T-helper 9 cell (primary cell): Measurements from ENCODE around the gene COL4A1.
"Not testable (repeated sequence)": the region's sequence is repeated elsewhere in the genome, so short reads cannot be mapped to it uniquely, and the experiment has no call there.

Experiments used
- DNase-seq: peaks from one replicate; pipeline ENCODE4 v3.0.0-alpha.2; 2020

The COL4A1 gene

DNA sequence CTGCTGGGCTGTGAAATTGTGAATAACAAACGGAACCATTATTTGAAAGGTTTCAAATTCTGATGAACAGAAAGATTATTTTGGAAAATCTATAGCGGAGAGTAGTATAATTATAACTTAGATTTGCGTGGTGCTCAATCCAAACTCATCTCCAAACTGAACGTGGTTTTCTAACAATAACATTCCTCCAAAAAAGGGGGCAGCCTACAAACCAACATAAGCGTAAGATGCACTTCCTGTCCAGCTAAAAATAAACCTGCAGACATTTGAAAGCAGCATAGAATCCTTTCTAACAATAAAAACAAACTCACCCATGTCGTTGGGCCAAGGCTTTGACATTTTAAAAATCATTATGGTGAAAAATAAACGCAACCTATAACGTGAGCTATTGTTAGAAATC is 178.4 kb downstream of the COL4A1 start:
- no peak for DNase-seq

DNA sequence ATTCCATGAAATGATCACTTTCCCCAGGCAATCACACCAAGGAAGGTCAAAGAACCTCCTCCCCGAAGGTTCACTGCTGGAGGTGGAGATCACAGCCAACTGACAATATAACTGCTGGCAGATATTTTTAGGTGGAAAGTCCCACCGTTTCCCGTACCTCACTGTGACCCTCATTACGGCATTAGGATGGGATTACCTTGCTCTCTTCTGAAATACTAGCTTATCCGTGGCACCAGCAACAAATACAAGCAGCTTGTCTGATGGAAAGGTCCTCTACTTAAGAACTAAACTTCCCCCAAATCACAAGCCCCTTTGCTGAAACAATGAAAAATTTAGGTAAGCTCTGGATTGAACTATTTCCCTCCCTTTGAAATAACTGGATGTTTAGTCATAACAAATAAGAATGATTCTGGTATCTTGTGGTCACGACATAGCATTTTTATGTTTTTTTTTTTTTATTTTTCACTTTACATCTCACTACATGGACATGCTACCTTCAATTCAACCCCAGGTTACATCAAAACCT is 178.9 kb downstream of the COL4A1 start:
- DNase-seq = no peak

DNA sequence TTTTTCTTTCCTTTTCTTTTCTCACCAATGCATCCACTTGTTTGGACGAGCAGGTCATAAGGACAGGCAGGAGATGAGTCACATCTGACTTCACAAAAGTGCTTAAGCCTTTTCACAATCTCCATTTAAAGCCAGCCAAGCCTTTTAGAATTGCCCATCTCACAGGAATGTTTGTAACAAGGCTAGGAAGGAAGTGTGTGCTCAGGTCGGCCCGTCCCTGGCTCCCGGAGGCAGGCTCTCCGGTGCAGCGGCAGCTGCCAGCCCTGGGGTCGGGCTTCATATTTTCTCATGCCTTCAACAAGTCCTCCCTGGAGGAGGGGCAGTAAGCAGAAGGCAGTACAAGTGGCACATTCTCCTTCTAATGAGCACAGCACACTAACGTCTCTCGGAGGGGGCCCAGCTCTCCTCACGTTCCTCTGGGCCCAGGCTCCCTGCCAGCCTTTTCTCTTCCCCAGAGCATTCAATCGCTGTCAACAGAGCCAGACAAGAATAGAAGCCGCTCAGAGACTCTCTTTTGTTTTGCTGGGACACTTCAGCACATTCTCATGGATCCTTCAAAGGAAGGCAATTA is 180.5 kb downstream of the COL4A1 start:
- DNase-seq = no peak

DNA sequence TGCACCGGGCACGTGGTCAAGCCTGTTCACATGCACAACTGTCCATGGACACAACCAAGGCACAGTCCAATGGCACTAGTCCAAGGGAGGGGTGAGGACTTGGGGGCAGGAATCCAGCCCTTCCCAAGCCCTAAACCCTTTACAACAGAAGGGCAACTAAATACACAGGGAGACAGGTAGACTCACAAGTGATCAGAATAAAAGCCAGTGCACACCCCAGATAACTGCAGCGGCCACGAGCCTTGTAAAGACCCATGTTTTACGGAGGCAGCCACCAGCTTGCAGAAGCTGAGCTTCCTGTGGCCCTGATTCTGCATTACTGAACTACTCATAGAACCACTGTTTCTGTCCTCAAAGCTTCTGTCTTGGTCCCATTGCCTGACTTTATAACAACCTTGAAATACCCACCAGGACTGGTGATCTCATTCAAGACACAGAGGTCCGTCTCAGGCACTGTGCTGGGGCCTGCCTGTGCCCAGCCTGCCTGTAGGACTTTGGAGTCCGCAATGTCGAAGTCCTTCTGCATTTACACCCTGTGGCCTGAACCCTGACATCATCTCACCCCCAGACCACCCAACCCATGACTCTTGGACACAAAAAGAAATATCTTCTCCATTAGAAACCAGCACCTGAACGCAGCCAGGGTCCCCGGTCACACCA is 181.2 kb downstream of the COL4A1 start:
- DNase-seq = no peak

DNA sequence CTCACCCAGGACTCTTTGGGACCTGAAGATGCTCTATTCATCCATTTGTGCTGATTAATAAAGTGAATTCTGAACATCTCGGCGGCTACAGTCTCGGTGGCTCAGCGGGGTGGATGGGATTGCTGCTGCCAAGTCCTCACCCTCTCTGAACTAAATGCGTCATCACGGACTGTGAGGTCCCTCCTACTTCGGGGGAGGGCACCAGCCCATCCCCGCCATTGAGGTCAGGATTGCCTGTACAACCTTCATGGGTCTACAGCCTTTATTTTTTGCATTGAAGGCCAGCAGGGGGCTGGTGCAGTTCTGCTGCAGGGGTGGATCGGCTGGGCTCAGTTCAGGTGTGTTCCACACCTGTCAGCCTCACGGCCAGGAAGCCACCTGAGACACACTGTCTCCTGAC is 181.8 kb downstream of the COL4A1 start:
- DNase-seq = no peak

DNA sequence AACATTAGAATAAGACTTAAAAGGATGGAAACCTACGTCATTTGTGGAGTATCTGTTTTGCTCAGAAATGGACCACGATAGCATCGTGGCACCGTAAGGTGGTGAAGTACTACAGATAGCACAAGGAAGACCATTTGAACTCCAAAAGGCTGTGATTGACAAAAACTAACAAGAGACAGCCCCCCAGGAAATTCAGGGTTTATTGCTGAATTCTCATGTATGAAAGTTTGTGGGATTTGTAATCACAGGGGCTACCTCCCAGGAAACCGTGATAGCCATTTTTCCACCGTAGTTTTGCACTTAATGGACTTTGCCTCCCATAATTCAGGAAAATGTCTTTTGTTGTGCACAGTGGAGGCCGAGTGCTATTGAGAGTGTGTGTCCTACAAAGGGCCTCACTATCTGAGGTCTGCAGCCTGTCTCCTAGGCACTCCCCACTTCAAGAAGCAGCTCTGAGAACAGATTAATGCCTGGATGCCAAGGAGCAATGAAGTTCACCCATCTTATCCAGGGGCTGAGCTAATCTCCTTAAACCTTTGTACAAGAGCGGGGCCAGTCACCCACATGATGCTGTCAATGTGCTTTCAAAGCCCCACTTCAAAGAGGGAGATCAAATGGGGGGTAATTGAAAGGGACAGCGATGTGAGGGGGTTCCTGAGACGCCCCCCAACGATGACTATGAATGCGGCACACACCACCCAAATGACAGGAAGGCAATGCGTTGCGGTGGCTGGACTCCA is 182.6 kb downstream of the COL4A1 start:
- DNase-seq = no peak

DNA sequence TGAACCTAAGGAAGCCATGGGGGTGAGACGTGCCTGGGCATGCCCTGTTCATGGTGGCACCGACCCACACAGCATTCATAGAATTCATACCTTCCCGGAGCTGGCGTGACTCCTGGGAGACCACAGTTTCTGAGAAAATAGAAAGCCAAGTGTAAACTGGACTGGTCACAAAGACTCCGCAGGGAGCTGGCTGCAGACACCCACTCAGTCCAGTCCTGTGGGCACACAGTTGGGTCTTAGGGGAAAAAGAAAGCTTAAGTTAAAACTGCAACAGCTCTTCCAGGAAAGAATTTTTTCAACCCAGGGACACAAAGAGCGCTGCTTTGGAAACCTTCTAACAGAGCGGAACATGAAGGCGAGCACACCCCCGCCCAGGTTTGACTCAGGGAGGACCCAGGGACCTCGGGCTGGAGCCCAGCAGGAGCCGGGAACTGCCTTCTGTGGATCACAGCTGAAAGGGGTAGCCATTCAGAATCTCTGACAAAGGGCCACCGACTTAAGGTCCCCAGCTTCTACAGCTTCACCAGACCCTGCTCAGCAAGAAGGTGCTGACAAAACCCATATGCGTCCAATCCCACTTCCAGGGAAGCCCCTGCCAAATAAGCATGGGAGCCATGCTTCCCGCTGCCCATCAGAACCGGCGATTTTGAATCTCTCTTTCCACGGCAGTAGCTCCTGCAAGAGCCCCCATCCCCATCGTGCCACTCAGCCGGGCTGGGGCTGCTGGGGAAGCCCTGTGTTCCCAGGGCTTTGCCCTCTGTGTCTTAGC is 183.7 kb downstream of the COL4A1 start:
- DNase-seq = no peak

DNA sequence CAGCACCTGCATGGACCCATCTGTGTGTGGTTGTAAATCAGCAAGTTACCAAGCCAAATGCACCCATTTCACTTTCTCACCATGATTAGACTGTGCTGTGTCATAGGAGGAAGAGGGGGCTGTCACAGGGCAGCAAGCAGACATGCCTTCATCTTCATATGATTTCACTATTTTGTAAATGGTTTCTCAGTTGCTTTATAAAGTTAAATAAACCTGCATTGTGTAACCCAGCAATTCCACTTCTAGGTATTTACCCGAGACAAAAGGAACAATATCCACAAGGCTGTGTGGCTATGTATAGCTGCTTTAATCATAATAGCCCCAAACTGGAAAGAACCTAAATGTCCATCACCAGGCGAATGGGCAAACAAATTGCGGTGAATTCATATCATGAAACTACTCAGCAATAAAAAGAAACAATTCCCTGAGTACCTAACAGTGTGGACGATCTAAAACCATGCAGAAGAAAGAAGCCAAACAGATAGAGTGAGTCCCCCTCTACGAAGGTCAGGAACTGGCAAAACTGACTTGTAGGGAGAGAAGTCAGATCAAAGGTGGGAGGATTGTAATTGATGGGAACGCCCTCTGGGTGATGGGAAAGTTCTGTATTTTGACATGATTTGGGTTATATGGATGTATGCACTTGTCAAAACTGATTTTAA is 185.4 kb downstream of the COL4A1 start:
- no peak for DNase-seq

DNA sequence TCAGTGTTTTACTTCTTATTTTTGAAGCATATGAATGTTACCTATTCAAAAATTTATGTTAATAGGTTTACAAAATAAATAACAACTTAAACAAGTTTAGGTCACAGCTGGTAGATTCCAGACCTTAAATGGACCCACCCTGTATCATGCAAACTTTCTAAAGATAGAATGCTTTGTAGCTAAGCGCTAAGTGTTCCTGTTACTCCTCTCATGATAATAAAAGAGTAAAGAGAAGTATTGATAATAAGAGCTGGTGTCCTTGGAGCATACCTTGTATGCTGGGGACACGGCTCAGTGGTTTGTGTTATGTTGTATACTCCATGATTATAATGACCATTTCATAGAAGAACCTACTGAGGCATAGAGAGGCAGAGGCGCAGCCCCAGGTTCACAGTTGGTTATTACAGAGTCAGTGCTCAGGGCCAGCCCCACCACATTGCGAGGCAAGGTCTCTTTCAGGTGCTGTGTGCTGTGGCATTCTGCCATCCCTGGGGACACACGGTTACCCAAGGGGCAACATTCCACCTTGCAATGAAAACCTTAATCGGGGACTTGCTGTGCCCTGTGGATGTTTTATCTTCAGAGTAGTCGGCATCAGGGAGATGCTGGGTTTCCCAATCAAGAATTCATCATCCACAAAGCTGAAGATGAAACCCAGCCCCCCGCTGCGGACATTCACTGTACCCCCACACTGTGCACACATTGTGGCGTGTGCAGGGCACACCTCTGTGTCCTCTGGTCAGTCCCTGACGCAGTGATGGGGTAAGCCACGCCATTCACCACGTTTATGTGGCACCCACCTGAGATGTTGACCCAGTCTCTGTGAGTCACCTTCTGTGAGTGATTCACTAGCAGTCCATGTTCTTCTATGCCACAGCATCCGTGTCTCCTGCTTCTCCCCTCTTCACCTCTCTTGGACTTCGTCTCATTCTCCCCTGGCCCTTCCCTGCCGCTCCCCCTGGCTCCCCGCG is 186.7 kb downstream of the COL4A1 start:
- no peak for DNase-seq

DNA sequence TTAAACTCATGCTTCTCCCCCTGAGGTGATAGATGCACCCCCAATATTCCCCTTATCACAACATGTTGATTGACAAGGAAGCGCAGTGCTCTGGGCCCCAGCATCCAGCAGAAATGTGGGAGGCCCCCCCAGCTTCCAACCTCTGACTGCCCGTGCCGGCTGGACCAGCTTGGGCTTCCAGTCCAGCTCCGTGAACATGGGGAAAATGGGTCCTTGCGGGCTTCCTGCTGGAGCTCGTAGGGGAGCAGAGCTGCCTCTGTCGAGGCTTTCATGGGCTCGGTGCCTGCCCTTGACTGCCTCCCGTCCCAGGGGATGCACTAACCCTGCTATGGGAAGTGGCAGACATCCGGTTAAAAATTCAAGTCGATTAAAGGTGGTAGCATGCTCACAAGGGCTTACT is 188.9 kb downstream of the COL4A1 start:
- DNase-seq = no peak

DNA sequence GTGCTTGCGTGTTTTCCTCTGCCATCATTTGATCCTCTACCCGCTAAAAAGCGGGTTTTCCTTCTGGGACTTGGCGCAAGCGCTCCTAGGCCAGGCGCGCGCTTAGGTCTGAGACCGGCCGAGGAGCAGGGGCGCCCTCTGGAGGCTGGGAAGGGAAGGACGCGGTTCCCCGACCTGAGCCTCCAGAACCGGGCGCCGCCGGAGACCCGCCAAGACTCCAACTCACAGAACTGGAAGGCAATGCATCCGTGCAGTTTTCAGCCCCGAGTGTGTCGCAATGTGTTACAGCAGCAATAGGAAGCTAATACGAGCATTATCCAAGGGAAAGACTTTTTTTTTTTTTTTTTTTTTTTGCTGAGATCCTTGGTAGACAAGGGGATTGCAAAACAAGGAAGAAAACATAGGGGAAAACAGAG is 190.9 kb downstream of the COL4A1 start:
- peak; percentile 44 for DNase-seq

DNA sequence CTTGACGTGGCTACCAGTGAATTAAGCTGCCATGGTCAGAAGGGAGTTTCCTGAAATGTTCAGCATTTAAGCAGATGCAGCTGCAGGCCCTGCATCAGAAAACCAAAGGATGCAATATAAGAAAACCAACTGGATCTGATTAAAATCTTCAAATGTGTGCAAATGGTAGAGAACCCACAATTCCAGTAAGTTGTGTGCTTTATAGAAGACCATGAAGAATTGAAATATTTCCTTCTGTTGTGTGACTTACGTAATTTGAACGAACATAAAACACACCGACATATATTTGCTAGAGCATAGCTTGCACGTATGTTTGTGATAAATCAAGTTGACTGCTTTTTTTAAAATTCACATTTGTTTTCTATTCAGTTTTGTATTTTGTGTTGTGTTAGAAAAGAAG is 191.4 kb downstream of the COL4A1 start:
- DNase-seq = no peak

DNA sequence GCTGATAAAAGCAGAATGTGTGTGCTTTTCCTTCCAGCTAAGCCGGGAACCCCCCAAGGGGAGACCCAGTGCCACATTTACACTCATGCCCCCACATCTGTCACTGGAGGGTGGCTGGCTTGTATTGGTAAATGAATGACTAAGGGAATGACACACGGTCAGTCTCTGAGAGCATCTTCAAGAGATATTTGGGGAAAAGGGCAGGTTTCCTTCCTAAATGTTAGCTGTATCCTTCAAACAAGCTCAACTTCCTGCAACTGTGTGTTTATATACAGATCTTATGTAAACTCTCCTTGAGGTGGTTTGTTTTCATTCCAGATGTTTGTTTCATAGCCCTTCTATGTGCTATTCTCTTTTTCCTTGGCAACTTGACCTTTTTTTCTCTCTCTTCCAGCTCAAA is 192.6 kb downstream of the COL4A1 start:
- no peak for DNase-seq

DNA sequence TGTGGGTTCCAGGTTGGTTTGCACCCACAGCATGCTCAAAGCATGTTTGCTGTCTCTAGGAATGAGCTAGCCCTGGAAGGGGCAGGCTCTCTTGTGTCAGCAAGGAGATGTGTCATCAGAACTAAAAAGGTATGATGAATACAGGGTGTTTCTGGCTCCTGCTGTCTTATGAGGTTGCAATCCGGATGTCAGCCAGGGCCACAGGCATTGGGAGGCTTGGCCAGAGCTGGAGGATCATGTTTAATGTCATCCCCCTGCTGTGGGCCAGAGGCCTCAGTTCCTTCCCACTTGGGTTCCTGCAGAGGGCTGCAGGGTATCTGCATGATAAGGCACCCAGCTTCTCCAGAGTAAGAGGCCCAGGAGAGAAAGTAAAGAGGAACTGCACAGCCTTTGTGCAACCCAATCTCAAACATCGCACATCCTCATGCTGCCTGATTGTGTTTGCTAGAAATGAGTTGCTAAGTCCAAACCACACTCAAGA is 193.6 kb downstream of the COL4A1 start:
- DNase-seq = no peak

DNA sequence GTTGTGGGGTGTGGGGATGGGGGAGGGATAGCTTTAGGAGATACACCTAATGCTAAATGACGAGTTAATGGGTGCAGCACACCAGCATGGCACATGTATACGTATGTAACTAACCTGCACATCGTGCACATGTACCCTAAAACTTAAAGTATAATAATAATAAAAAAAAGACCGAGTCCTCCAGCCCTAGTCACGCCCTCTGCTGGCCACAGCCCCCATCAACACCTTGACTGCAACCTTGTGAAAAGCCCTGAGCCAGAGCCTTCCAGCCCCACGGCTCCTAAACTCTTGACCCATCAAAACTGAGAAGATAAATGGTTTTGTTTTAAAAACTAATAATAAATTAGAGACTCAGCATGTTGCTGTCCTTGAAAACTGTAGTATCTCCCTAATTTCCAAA is 194.6 kb downstream of the COL4A1 start:
- not testable (repeated sequence) for DNase-seq

DNA sequence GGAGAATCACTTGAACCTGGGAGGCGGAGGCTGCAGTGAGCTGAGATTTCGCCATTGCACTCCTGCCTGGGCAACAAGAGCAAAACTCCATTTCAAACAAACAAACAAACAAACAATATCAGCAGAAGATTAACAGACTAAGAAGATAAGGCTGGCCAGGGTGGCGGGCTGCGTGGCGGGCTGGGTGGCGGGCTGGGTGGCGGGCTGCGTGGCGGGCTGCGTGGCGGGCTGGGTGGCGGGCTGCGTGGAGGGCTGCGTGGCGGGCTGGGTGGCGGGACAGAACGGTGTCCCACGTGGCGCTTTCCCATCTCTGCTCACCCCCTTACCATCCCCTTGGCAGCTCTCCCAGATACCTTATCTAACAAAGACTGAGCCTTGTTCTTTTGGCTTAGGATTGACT is 196.2 kb downstream of the COL4A1 start:
- DNase-seq = no peak

DNA sequence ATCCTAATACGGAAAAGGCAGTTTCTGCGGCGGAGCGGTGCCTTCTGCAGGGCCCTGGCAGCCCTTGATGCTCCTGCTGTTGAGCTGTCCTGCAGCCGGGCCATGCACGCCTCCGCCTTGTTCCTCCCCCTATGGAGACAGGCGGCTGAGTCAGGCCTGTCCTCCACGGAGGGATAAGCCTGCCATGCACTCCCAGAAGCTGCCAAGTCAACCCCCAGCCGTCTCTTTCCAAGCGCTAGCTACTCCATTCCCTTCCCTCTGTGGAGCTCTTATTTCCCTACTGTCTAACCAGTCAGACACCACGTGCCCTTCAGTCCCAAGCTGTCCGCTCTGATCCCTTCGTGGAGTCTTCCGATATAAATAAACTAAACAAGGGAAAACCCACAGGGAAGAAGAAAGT is 197.0 kb downstream of the COL4A1 start:
- DNase-seq = no peak

DNA sequence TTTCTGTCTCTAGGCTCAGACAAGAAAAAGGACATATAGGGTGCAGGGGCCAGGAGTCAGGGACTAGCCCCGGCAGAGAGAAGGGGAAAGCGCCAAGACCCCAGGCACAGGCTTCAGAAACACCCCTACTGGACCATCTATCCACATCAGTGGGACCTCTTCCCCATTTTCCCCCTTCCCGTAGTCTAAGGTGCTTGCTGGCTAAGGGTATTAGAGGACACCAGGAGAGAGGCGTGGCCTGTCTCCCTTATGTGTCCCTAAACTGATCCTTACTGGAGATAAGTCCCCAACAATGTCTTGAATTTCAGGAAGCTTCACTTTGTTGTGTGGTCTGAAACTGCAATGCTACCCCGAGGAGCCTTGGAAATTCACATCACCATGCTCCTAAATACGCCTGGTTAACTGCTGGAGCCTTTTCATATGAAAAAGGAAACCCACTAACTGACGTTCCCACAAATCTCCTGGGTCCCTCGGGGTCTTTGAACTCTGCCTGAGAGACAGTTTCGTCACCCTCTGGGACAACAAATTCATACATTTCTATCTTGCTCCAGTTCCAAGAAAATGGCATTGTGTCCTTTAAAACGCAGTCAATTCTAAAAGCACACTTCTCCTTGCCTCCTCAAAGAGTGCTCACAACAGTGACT is 197.7 kb downstream of the COL4A1 start:
- no peak for DNase-seq

DNA sequence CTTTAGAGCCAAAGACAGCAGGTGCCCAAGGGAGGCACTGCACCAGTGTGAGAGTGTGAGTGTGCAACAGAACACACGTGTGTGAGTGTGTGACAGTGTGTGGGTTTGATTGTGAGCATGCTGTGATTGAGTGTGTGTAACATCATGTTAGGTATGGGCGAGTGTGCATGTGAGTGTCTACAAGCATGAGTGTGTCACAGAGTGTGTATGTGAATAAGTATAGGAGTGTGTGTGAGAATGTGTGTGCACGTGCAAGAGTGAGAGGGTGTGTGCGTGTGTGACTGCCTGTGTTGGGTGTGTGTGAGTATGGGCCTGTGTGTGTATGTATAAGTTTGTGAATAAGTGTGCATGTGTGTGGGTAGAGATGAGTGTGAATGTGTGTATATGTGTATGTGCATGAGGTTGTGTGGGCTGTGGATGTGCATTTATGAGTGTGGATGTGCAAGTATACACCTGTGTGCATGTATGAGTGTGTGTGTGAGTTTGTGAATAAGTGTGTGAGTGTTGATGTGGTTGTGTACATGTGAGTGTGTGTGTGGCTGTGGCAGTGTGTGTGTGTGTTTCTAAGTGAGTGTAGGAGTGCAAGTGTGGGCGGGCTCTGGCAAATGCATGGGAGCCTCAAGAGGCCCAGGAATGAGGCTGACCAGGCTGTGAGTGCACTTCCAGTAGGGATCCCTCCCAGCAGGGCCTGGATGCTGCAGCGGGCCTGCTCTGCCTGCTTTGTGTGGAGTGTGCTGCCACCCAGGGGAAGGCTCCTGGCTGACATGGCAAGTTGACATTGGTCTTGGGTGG is 198.4 kb downstream of the COL4A1 start:
- no peak for DNase-seq
